ENCODE data around the gene SLC32A1. TPM values are rescaled to one million over a fixed set of nuclear protein-coding genes. Genes with fewer than 3 reads are reported as not detected.

SLC32A1 gene
- total and polyA plus RNA-seq, 2 of the 4 experiments (the other 2 are of a cell fraction) = not detected

- in situ Hi-C loops (cut with MboI; ENCODE audit: low sequenced_read_pairs) (loop anchor here (25.0 kb wide), 1 partner anchor 263 kb away; no protein-coding TSS in a partner anchor), intact Hi-C loops (cut with micrococcal nuclease) (no loop called here), dilution Hi-C loops (cut with HindIII; ENCODE audit: low sequenced_read_pairs, unreplicated experiment) (no loop called here)
- Histone ChIP-seq H3K9ac (ENCODE audit: low read depth, low read length) (no peak overlapping the region), H3K23ac (ENCODE audit: low read depth, low read length) (no peak overlapping the region), H4K20me1 (ENCODE audit: insufficient read depth, low read length) (no peaks in the 10 kb centered on the region), H4K91ac (ENCODE audit: insufficient read depth, low read depth, low read length) (no peak overlapping the region), H3K4me1 (ENCODE audit: control insufficient read depth, insufficient read depth, low read length) (no peaks in the 10 kb centered on the region), H3K9me1 (ENCODE audit: insufficient read depth, low read length) (peaks cover 1% of the 10 kb centered on the region; the same call in 1 of the 2 replicates), H3K4me3 (ENCODE audit: insufficient read depth, low read depth, low read length) (no peak overlapping the region), H2BK5ac (ENCODE audit: low read depth, low read length, poor library complexity, severe bottlenecking) (no peak overlapping the region), H3K27me3 (ENCODE audit: control insufficient read depth, insufficient read depth, low read length) (no peaks in the 10 kb centered on the region), H2AK5ac (ENCODE audit: low read depth, low read length) (no peak overlapping the region), H2BK15ac (ENCODE audit: low read depth, low read length) (no peak overlapping the region), H3K14ac (replicated peaks; ENCODE audit: low read depth, low read length) (no peak overlapping the region), H3K9me3 (ENCODE audit: control insufficient read depth, insufficient read depth, low read length) (no peaks in the 10 kb centered on the region), H4K5ac (ENCODE audit: low read depth, low read length) (no peak overlapping the region), H2AFZ (replicated peaks; ENCODE audit: low read length, poor library complexity) (no peak overlapping the region), H4K8ac (ENCODE audit: low read depth in 2 of 2, low read length in 2 of 2) (no peak overlapping the region), H3K79me1 (ENCODE audit: low read depth in 1 of 2, low read length in 2 of 2) (no peaks in the 10 kb centered on the region), H3K4ac (ENCODE audit: low read depth, low read length) (no peak overlapping the region), H3K36me3 (ENCODE audit: control insufficient read depth, insufficient read depth, low read length) (peaks cover 16% of the 10 kb centered on the region), H2AK9ac (replicated peaks; ENCODE audit: low read depth, low read length, poor library complexity) (no peak overlapping the region), H3K56ac (ENCODE audit: extremely low read depth, insufficient read depth, low read length) (no peak overlapping the region), H2BK20ac (ENCODE audit: low read depth, low read length) (no peak overlapping the region), H2BK120ac (ENCODE audit: low read depth, low read length) (no peak overlapping the region), H3K4me2 (ENCODE audit: low read depth, low read length) (no peak overlapping the region), H3K27ac (ENCODE audit: insufficient read depth, low read length) (no peak overlapping the region), H3K18ac (ENCODE audit: low read depth, low read length) (no peak overlapping the region)
- ATAC-seq (ENCODE audit: low read depth) (no peak), DNase-seq (no peak)
- CTCF ChIA-PET = no interaction called here
- BruUV-seq (replicated peaks) = no TSS peak
- no CpG with 5 or more reads among the region's 2 CpGs for WGBS, 2 experiments (ENCODE audit: extremely low coverage in 2 of 2, insufficient read length in 1 of 2)
- TF ChIP-seq MAZ (IDR thresholded peaks at IDR 0.05; ENCODE audit: borderline replicate concordance, low read depth, low read length) (no peak), CEBPB (IDR thresholded peaks at IDR 0.05; ENCODE audit: low read depth, low read length) (no peak), POLR2A (IDR thresholded peaks at IDR 0.05; ENCODE audit: low read depth, low read length) (no peak), RAD21 (IDR thresholded peaks at IDR 0.05; ENCODE audit: low read length) (no peak), MXI1 (IDR thresholded peaks at IDR 0.05; ENCODE audit: borderline replicate concordance, low read depth, low read length) (no peak), BHLHE40 (IDR thresholded peaks at IDR 0.05; ENCODE audit: low read depth, low read length) (no peak), NFE2L2 (IDR thresholded peaks at IDR 0.05; ENCODE audit: low read depth, low read length) (no peak), MAFK (IDR thresholded peaks at IDR 0.05; ENCODE audit: low read depth, low read length) (no peak), FOS (IDR thresholded peaks at IDR 0.05; ENCODE audit: low read depth, low read length) (no peak), CHD1 (IDR thresholded peaks at IDR 0.05; ENCODE audit: low read depth, low read length) (no peak), SMC3 (IDR thresholded peaks at IDR 0.05; ENCODE audit: low read depth, low read length) (no peak), USF2 (IDR thresholded peaks at IDR 0.05; ENCODE audit: low read depth, low read length) (no peak), RCOR1 (IDR thresholded peaks at IDR 0.05; ENCODE audit: insufficient replicate concordance, low read length) (no peak)
- POLR2A ChIA-PET (ENCODE audit: unreplicated experiment) = no interaction called here
Observed at GRCh38 chr20:38774167-38774566, 49.9 kb downstream of the SLC32A1 start.

Measured in IMR-90 (cell line).